ENCODE results near the gene MACROD2. TPM values are rescaled to one million over a fixed set of nuclear protein-coding genes. Genes with fewer than 3 reads are reported as not detected.

The MACROD2 gene
- total RNA-seq, 4 donors from 2014 or later: 4.0 to 14.1 (median 10.4) TPM

DNA sequence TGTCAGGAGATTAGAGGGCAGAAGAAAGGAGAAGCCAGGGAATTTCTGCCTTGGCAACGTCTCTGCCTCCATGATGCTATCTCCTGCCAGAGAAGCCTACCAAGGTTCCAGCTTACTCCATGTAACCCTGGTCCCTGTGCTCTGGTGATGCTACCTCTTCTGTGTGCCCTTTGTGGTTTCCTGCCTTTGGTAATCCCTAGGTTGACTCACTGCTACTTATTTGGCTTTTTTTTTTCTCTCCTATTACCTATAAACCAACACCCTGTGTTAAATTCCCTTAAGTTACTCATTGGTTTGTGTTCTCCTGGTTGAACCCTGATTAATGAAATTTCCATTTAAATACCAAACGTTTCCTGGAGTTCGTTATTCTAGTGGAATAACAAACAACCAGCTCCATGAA is 869.9 kb downstream of the MACROD2 start:
- Histone ChIP-seq H3K9me3 (no peaks in the 10 kb centered on the region), H3K36me3 (no peaks in the 10 kb centered on the region), H3K27ac (no peak overlapping the region), H3K4me3 (no peak overlapping the region), H3K27me3 (no peaks in the 10 kb centered on the region), H3K4me1 (no peaks in the 10 kb centered on the region)
- TF ChIP-seq POLR2A (IDR thresholded peaks at IDR 0.05) (no peak), EP300 (IDR thresholded peaks at IDR 0.05) (no peak)
- TF ChIP-seq, protein P1, sequence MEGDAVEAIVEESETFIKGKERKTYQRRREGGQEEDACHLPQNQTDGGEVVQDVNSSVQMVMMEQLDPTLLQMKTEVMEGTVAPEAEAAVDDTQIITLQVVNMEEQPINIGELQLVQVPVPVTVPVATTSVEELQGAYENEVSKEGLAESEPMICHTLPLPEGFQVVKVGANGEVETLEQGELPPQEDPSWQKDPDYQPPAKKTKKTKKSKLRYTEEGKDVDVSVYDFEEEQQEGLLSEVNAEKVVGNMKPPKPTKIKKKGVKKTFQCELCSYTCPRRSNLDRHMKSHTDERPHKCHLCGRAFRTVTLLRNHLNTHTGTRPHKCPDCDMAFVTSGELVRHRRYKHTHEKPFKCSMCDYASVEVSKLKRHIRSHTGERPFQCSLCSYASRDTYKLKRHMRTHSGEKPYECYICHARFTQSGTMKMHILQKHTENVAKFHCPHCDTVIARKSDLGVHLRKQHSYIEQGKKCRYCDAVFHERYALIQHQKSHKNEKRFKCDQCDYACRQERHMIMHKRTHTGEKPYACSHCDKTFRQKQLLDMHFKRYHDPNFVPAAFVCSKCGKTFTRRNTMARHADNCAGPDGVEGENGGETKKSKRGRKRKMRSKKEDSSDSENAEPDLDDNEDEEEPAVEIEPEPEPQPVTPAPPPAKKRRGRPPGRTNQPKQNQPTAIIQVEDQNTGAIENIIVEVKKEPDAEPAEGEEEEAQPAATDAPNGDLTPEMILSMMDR (IDR thresholded peaks at IDR 0.05): no peak
- DNase-seq (ENCODE audit: low spot score in 2 of 2): no peak
- 63% methylated on average over 3 of the region's 3 CpGs for WGBS, 2 donors

DNA sequence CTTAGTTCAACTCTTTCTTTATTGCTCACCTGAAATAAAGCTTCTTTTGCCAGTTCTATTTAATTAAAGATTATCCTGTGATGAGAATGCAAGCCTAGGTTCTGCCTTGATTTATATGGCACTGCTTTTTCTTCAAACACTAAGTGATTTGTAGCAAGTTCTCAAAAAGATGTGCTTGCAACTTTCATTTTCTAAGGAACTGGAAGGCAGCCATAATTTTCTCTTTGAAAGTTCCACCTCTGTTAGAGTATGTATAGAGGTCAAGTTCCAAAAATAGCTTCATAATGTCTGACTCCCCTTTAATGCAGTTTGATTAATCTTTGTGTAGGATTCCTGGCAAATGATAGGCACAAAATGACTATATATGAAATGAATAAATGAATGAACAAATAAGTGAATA is 870.4 kb downstream of the MACROD2 start:
- TF ChIP-seq POLR2A (IDR thresholded peaks at IDR 0.05) (no peak), EP300 (IDR thresholded peaks at IDR 0.05) (no peak)
- TF ChIP-seq, protein P1 (IDR thresholded peaks at IDR 0.05): no peak
- Histone ChIP-seq H3K27me3 (no peaks in the 10 kb centered on the region), H3K27ac (no peak overlapping the region), H3K4me1 (no peaks in the 10 kb centered on the region), H3K9me3 (no peaks in the 10 kb centered on the region), H3K36me3 (no peaks in the 10 kb centered on the region), H3K4me3 (no peak overlapping the region)
- DNase-seq (ENCODE audit: low spot score in 2 of 2): no peak

DNA sequence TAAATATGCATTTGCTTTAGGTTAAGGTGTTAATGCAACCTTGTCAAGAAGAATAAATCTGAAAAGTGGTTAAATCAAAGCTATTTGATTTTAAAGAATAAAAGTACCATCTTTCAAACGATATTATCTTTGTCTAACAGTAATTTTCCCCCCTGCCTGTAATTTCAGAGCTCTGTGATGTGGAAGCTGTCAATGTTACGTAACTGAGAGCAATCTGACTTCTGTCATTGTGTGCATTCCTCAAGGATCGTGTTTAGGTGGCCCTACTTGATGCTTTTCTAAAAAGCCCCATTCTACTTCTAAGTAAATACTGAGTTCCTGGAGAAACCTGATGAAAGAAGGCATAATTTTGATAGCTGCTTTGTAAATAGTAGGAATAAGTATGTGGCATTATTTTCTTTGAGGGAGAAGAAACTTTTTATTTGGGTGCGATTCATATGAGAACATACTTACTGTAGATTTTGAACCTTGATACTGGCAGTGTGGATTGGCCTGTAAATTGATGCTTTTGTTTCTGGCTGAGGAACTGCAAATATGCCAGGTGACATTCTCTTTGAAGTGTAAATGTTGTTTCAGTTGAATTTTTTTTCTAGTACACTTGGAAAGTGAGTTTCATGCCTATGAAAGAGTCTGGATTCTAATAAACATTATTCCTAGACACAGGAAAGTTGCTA is 871.7 kb downstream of the MACROD2 start:
- Histone ChIP-seq H3K4me1 (no peaks in the 10 kb centered on the region), H3K36me3 (no peaks in the 10 kb centered on the region), H3K27me3 (no peaks in the 10 kb centered on the region), H3K9me3 (no peaks in the 10 kb centered on the region), H3K27ac (no peak overlapping the region), H3K4me3 (no peak overlapping the region)
- TF ChIP-seq POLR2A (IDR thresholded peaks at IDR 0.05) (no peak), EP300 (IDR thresholded peaks at IDR 0.05) (no peak)
- TF ChIP-seq, protein P1 (IDR thresholded peaks at IDR 0.05): no peak
- no peak for DNase-seq (ENCODE audit: low spot score in 2 of 2)
- 64 to 65% methylated on average over 4 of the region's 4 CpGs for WGBS, 2 donors

DNA sequence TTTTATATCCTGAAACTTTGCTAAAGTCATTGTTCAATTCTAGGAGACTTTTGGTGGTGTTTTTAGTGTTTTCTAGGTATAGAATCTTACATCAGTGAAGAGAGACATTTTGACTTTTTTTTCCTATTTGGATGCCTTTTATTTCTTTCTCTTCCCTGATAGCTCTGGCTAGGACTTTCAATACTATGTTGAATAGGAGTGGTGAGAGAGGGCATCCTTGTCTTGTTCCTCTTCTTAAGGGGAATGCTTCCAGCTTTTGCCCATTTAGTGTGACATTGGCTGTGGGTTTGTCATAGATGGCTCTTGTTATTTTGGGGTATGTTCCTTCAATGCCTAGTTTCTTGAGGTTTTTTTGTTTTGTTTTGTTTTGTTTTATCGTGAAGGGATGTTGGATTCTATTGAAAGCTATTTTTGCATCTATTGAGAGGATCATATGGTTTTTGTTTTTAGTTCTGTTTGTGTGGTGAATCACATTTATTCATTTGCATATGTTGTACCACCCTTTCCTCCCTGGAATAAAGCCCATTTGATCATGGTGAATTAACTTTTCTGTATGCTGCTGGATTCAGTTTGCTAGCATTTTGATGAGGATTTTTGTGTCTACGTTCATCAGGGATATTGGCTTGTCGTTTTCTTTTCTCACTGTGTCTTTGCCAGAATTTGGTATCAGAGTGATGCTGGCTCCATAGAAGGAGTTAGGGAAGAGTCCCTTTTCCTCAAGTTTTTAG is 882.1 kb downstream of the MACROD2 start:
- TF ChIP-seq POLR2A (IDR thresholded peaks at IDR 0.05) (no peak), EP300 (IDR thresholded peaks at IDR 0.05) (no peak)
- TF ChIP-seq, protein P1 (IDR thresholded peaks at IDR 0.05): no peak
- Histone ChIP-seq H3K27ac (no peak overlapping the region), H3K4me1 (no peaks in the 10 kb centered on the region), H3K4me3 (no peak overlapping the region), H3K9me3 (no peaks in the 10 kb centered on the region), H3K27me3 (no peaks in the 10 kb centered on the region), H3K36me3 (no peaks in the 10 kb centered on the region)
- DNase-seq (ENCODE audit: low spot score in 2 of 2): no peak
- WGBS, 2 donors: 50% methylated on average over 3 of the region's 3 CpGs

DNA sequence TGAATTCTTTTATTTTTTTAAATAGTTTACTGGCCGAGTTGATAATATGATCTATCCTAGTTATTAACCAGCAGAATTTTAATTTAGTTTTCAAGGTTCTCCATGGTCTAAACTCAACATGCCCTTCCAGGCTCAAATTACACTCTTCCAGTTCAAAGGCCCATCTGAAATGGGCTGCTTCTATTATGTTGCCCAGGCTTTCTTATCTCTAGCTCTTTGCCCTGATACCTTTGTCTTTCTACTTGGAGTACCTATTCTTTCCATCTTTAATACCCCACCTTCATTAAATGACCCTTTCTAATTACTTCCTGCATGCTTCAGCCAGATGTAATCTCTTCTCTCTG is 883.3 kb downstream of the MACROD2 start:
- no peaks in the 10 kb centered on the region for H3K36me3 ChIP-seq
- 92 to 96% methylated on average over 1 of the region's 1 CpG for WGBS, 2 donors
- H3K27ac ChIP-seq: no peak overlapping the region
- no peak overlapping the region for H3K4me3 ChIP-seq
- H3K27me3 ChIP-seq: no peaks in the 10 kb centered on the region
- H3K9me3 ChIP-seq: no peaks in the 10 kb centered on the region
- H3K4me1 ChIP-seq: no peaks in the 10 kb centered on the region
- TF ChIP-seq EP300 (IDR thresholded peaks at IDR 0.05) (no peak), POLR2A (IDR thresholded peaks at IDR 0.05) (no peak)
- TF ChIP-seq, protein P1 (IDR thresholded peaks at IDR 0.05): no peak
- no peak for DNase-seq (ENCODE audit: low spot score in 2 of 2)

Measured in tibial nerve (tissue), 4 donors.